ENCODE results near the gene CD59.

Gene CD59

DNA sequence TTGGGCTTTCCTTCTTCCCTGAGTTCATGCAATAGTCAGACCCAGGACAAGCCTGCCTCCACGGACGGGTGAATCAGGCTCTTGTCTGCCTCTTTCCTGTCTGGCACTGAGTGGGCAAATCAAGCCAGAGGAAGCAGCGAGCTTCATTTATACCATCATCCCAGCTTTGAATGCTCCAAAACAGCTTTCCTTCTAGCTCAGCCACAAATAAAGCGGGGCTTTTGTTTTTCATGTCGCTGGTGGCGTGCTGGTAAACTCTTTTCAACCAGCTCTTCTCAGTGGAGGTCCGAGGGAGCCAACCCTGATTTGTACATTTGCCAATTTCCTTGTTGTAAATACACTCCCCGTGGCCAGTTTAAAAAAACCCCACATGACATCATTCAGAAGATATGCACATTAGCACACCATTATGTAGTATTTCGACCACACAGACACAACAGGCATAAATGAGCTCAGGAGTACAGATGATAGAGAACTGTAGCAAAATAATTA lies 44.2 kb downstream of the CD59 start:
- peak; percentile 84 for DNase-seq (ENCODE audit: extremely low read depth, low read depth)
- no peak for TF ChIP-seq CTCF (IDR thresholded peaks at IDR 0.05; ENCODE audit: low read depth, low read length)

DNA sequence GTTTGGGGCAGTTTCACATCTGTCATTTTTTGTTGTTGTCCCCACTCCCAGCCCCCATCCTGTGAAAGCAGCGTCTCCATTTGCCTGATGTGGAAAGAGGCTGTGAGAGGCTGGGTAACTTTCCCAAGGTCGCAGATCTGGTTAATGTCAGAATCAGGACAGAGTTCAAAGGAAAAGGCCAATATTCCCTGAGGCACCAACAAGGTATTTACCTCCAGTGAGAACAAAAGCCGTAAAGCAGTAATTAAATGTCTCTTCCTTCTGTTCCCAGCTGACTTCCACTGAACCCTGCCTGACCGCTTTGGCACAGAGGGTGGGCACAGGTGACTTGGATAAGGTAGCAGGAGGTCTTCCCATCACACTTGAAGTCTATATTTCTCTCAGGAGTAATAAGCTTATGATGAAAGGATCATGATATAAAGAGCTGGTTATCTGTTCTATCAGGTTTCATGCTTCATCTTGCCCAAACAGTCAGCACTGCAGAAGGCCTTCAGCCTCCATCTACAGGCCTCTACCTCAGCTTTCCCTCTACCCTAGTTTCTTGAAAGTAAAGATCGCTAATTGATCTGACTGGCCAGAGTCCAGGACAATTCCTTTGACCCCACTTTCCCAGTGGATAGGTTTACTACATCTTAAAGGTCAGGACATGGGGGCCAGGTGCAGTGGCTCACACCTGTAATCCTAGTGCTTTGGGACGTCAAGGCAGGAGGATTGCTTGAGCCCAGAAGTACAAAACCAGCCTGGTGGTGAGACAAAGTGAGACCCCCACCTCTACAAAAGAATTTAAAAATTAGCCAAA lies 45.0 kb downstream of the CD59 start:
- TF ChIP-seq CTCF (IDR thresholded peaks at IDR 0.05; ENCODE audit: low read depth, low read length): no peak
- DNase-seq (ENCODE audit: extremely low read depth, low read depth): no peak

DNA sequence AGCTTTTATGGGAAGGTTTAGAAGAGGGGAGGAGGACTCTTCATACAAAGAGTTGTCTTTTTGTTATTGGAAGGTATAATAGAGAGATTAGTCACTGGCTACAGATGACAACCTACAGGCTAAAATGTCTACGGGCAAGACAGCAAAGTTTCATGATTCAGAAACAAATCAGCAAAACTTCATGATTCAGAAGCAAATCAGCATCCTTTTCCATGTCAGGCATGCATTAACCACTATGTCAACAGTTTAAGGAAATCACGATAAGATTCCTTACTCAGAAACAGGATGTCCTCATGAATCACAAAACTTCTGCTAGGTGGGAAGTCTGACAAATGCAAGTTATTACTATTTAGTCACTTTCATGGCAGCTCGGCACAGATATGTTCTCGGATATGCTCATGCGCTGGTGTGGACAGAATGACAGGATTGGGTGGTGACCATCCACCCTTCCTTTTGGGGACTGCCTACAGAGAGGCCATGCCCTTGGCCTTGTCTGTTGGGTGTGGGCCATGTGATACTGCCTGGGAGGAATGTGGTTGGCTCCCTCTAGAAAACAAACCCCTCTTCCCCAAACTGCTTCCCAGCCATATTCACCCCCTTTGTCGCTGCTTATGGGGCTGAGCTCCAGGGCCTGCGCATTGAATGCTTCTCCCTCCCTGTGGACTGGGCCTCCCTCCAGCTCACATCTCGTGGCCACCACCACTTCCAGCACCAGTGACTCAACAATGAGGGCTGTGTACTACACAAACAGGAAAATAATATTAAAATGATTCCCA lies 45.7 kb downstream of the CD59 start:
- DNase-seq (ENCODE audit: extremely low read depth, low read depth): peak; percentile 76
- TF ChIP-seq CTCF (IDR thresholded peaks at IDR 0.05; ENCODE audit: low read depth, low read length): no peak

DNA sequence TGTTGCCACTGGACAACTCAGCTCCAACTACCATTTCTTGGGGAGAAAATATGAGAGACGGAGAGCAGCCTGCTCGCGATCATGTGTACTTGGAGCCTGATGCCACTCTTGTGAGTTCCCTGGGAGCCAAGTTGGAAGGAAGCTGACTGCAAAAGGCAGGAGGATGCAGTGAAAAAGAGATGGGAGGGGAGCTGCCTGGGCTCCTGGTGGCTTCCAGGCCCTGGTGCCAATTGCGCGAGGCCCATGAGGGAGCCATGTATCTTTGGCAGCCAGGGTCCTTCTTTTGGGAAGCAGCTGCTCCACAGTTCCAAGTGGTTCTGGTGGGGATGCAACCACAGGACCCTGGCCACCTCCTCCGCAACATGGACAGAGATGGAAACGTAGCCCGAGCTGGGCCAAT lies 46.7 kb downstream of the CD59 start:
- no peak for DNase-seq (ENCODE audit: extremely low read depth, low read depth)
- TF ChIP-seq CTCF (IDR thresholded peaks at IDR 0.05; ENCODE audit: low read depth, low read length): no peak

GRCh38 chr11:33689085-33689484 lies 47.1 kb downstream of the CD59 start:
- TF ChIP-seq CTCF (IDR thresholded peaks at IDR 0.05; ENCODE audit: low read depth, low read length): no peak
- DNase-seq (ENCODE audit: extremely low read depth, low read depth): no peak

DNA sequence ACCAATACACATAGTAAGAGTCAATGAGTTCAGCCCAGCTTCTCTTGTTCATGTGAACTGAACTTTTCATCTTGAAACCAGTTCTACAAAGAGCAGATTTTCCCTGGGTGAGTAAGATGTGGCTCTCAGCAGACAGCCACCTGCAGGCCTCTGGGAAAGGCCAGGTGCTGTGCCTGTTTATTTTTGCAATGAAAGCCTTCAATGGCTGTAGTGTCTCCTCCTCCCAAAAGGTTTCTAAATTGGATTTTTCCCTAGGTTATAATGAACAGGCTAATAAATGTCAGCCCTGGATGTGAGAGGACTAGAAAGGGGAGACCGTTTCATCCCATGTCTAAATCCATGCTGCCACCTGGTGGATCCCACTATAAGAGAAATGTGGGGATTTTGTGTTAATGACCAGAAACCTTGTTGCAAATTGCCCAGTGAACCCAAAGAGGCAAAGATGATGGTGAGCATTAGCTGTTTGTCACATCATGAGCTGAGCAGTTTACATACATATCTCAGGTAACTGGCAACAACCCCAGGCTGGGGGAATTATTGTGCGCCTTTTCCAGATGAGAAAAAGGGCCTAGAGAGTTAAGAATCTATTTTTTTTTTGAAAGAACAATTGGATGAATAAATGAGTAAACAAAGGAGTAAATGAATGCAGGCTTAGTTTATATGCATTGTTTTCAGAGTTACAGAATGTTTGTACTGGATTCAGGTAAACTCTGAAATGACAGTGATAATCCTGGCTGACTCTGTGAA lies 48.3 kb downstream of the CD59 start:
- peak; percentile 75 for TF ChIP-seq CTCF (IDR thresholded peaks at IDR 0.05; ENCODE audit: low read depth, low read length)
- DNase-seq (ENCODE audit: extremely low read depth, low read depth): no peak

Measured in AG09319 (cell line).